D721Med (cell line): ENCODE results near the gene NMS.

Source experiments
- DNase-seq: peaks from one replicate; pipeline ENCODE4 v3.0.0; 2011; ENCODE audit warnings: low spot score; ENCODE audit not compliant: insufficient read length
- FAIRE-seq: peaks from 2 replicates; lab custom pipeline; 2011; peaks lifted over from hg19 to GRCh38; lab: Jason Lieb, UNC
- CTCF ChIP-seq: IDR thresholded peaks from 2 replicates; pipeline ENCODE4 v1.5.1; 2012; ENCODE audit warnings: mild to moderate bottlenecking, control low read depth; ENCODE audit not compliant: insufficient read depth; ENCODE audit errors: missing control alignments

NMS gene

GRCh38 chr2:100527440-100528015 is 57.2 kb downstream of the NMS start:
- no peak for TF ChIP-seq CTCF
- FAIRE-seq = no peak
- no peak for DNase-seq

GRCh38 chr2:100529176-100529575 is 58.9 kb downstream of the NMS start:
- TF ChIP-seq CTCF = no peak
- DNase-seq = no peak
- no peak for FAIRE-seq

- no peak for TF ChIP-seq CTCF
- DNase-seq = no peak
- no peak for FAIRE-seq
These were observed 59.6 kb downstream of the NMS start for GRCh38 chr2:100529900-100530299.
